PC-3 (cell line): ENCODE results near the gene MIPOL1. TPM values are rescaled to one million over a fixed set of nuclear protein-coding genes. Genes with fewer than 3 reads are reported as not detected.

Source experiments
- ATAC-seq: fragments of 200-7000 bp; cut with Tn5 transposase; 2 replicates; pipeline ENCODE4 v1.9.1; 2020; ENCODE audit warnings: mild to moderate bottlenecking, moderate library complexity
- BruUV-seq: library from RNA; stranded (reverse); fragments of 400-500 nt; replicated peaks from 2 replicates; lab custom pipeline; 2021; lab: Mats Ljungman, UMichigan
- CTCF ChIA-PET: fragments of 300-600 bp; sonication (Branson Sonifier 250); formaldehyde crosslinking; loops from one replicate; lab custom pipeline; 2022; ENCODE audit warnings: antibody characterized with exemption; lab: Charles Lee
- POLR2A ChIA-PET: fragments of 300-600 bp; sonication (Branson Sonifier 250); formaldehyde crosslinking; loops from one replicate; lab custom pipeline; 2022; ENCODE audit warnings: antibody characterized with exemption; ENCODE audit not compliant: unreplicated experiment; lab: Charles Lee
- DNase-seq: peaks from one replicate; pipeline ENCODE4 v3.0.0-alpha.2; 2015
- H2AFZ ChIP-seq: fragments of 300-600 bp; sonication (generic); 2 replicates; pipeline ENCODE4 v1.6.0; 2016; ENCODE audit warnings: antibody characterized with exemption, low read length
- H3F3A ChIP-seq: fragments of 300-600 bp; sonication (generic); one replicate; pipeline ENCODE4 v1.6.0; 2017; ENCODE audit warnings: antibody characterized with exemption, low read length, control low read depth, mild to moderate bottlenecking; ENCODE audit not compliant: unreplicated experiment
- H3K27ac ChIP-seq: fragments of 300-600 bp; sonication (generic); 2 replicates; pipeline ENCODE4 v1.5.1; 2016; ENCODE audit warnings: mild to moderate bottlenecking, low read length
- H3K27me3 ChIP-seq: fragments of 300-600 bp; sonication (generic); 2 replicates; pipeline ENCODE4 v1.6.1; 2016; ENCODE audit warnings: low read length, mixed read lengths
- H3K36me3 ChIP-seq: fragments of 300-600 bp; sonication (generic); 2 replicates; pipeline ENCODE4 v1.6.1; 2016; ENCODE audit warnings: low read depth, mixed run types, low read length, mixed read lengths
- H3K4me1 ChIP-seq: fragments of 300-600 bp; sonication (generic); 2 replicates; pipeline ENCODE4 v1.5.1; 2016; ENCODE audit warnings: low read length; ENCODE audit not compliant: insufficient read depth
- H3K4me2 ChIP-seq: fragments of 300-600 bp; sonication (generic); 2 replicates; pipeline ENCODE4 v1.6.0; 2016; ENCODE audit warnings: low read length
- H3K4me3 ChIP-seq: fragments of 300-600 bp; sonication (generic); 2 replicates; pipeline ENCODE4 v1.5.1; 2016; ENCODE audit warnings: mild to moderate bottlenecking, low read length, mixed read lengths
- H3K79me2 ChIP-seq: fragments of 300-600 bp; sonication (generic); 2 replicates; pipeline ENCODE4 v1.6.1; 2017; ENCODE audit warnings: low read length, mixed read lengths
- H3K9ac ChIP-seq: fragments of 300-600 bp; sonication (generic); 2 replicates; pipeline ENCODE4 v1.6.0; 2016; ENCODE audit warnings: mild to moderate bottlenecking, low read length
- H3K9me2 ChIP-seq: fragments of 300-600 bp; sonication (generic); replicated peaks from 2 replicates; pipeline ENCODE4 v1.6.1; 2016; ENCODE audit warnings: mixed run types, low read length, mixed read lengths
- H3K9me3 ChIP-seq: fragments of 300-600 bp; sonication (generic); 2 replicates; pipeline ENCODE4 v1.6.1; 2016; ENCODE audit warnings: low read length, mixed read lengths
- H4K20me1 ChIP-seq: fragments of 300-600 bp; sonication (generic); 2 replicates; pipeline ENCODE4 v1.6.1; 2016; ENCODE audit warnings: low read length, mixed read lengths
- CTCF ChIP-seq: fragments of 300-600 bp; sonication (generic); conservative IDR thresholded peaks from 2 replicates; pipeline ENCODE4 v1.5.1; 2017; ENCODE audit warnings: antibody characterized with exemption, low read depth, mild to moderate bottlenecking, low read length
- EZH2 ChIP-seq: fragments of 300-600 bp; sonication (generic); IDR thresholded peaks from one replicate; pipeline ENCODE4 v1.6.1; 2017; ENCODE audit warnings: antibody characterized with exemption, mild to moderate bottlenecking, low read length; ENCODE audit not compliant: unreplicated experiment
- EZH2phosphoT487 ChIP-seq: fragments of 300-600 bp; sonication (generic); IDR thresholded peaks from 2 replicates; pipeline ENCODE4 v1.6.1; 2018; ENCODE audit warnings: mild to moderate bottlenecking, antibody characterized with exemption, low read length, borderline replicate concordance
- intact Hi-C: fragments of 100-400 bp; cut with micrococcal nuclease; formaldehyde crosslinking; loops from 2 replicates; pipeline ENCODE4 v1.9.0; 2023
- total RNA-seq: library from RNA; depleted of rRNA; stranded (reverse); fragments of >200 nt; gene quantifications from 2 replicates; pipeline ENCODE4 v1.2.3, GENCODE V29; 2014

MIPOL1 gene
- total RNA-seq, 1 experiment from 2014 or later = 22.5 TPM

- ChIA-PET POLR2A (no interaction called here), CTCF (no interaction called here)
- H3K9me2 ChIP-seq = no peaks in the 10 kb centered on the region
- H3K27me3 ChIP-seq = no peaks in the 10 kb centered on the region
- intact Hi-C loops = no loop called here
- H3K4me1 ChIP-seq = no peaks in the 10 kb centered on the region
- no TSS peak for BruUV-seq
- no peak overlapping the region for H3K9ac ChIP-seq
- no peak for DNase-seq
- no peaks in the 10 kb centered on the region for H4K20me1 ChIP-seq
- H3F3A ChIP-seq = no peaks in the 10 kb centered on the region
- H3K27ac ChIP-seq = no peak overlapping the region
- no peak overlapping the region for H2AFZ ChIP-seq
- TF ChIP-seq CTCF = no peak
- ATAC-seq = no peak
- no peak overlapping the region for H3K4me2 ChIP-seq
- H3K9me3 ChIP-seq = no peaks in the 10 kb centered on the region
- H3K79me2 ChIP-seq = no peaks in the 10 kb centered on the region
- no peaks in the 10 kb centered on the region for H3K36me3 ChIP-seq
- H3K4me3 ChIP-seq = no peak overlapping the region
Measured at GRCh38 chr14:37490607-37491006, 292.9 kb downstream of the MIPOL1 start.

GRCh38 chr14:37491076-37491475 lies 293.3 kb downstream of the MIPOL1 start:
- no peak for TF ChIP-seq EZH2phosphoT487
- TF ChIP-seq CTCF = no peak
- TF ChIP-seq EZH2 = no peak
- Histone ChIP-seq H3K27me3 (no peaks in the 10 kb centered on the region), H3K27ac (no peak overlapping the region), H2AFZ (no peak overlapping the region), H3K9me2 (no peaks in the 10 kb centered on the region), H3K9ac (no peak overlapping the region), H3K4me1 (no peaks in the 10 kb centered on the region), H3F3A (no peaks in the 10 kb centered on the region), H4K20me1 (no peaks in the 10 kb centered on the region), H3K79me2 (no peaks in the 10 kb centered on the region), H3K4me3 (no peak overlapping the region), H3K4me2 (no peak overlapping the region), H3K9me3 (no peaks in the 10 kb centered on the region), H3K36me3 (no peaks in the 10 kb centered on the region)
- intact Hi-C loops = no loop called here
- POLR2A ChIA-PET = no interaction called here
- BruUV-seq = no TSS peak
- ATAC-seq (no peak), DNase-seq (no peak)
- CTCF ChIA-PET = no interaction called here

GRCh38 chr14:37493606-37494005 lies 295.9 kb downstream of the MIPOL1 start:
- intact Hi-C loops = no loop called here
- TF ChIP-seq CTCF (no peak), EZH2phosphoT487 (no peak), EZH2 (no peak)
- ChIA-PET CTCF (interaction anchor here (0.6 kb wide), 1 partner anchor 241 kb away, joined by 3 read pairs; no protein-coding TSS in a partner anchor), POLR2A (no interaction called here)
- ATAC-seq = no peak
- Histone ChIP-seq H2AFZ (no peak overlapping the region), H3K4me1 (no peaks in the 10 kb centered on the region), H3K4me2 (no peak overlapping the region), H3K9me2 (no peaks in the 10 kb centered on the region), H3K27ac (no peak overlapping the region), H3F3A (no peaks in the 10 kb centered on the region), H3K9ac (no peak overlapping the region), H3K79me2 (no peaks in the 10 kb centered on the region), H3K9me3 (no peaks in the 10 kb centered on the region), H4K20me1 (no peaks in the 10 kb centered on the region), H3K4me3 (no peak overlapping the region), H3K27me3 (no peaks in the 10 kb centered on the region), H3K36me3 (no peaks in the 10 kb centered on the region)
- DNase-seq = no peak
- no TSS peak for BruUV-seq
